WTC11 (cell line): Measurements from ENCODE around the gene TAS2R43. TPM values are rescaled to one million over a fixed set of nuclear protein-coding genes. Genes with fewer than 3 reads are reported as not detected.

ENCODE experiments used
- ATAC-seq: fragments of 200-7000 bp; cut with Tn5 transposase; 2 replicates; pipeline ENCODE4 v1.10.0; 2021; ENCODE audit warnings: mild to moderate bottlenecking, moderate library complexity
- Bru-seq: library from RNA; stranded (reverse); fragments of 400-500 nt; gene quantifications from one replicate; lab custom pipeline; 2021; lab: Mats Ljungman, UMichigan
- CTCF ChIA-PET: fragments of 300-600 bp; sonication (Branson Sonifier 250); formaldehyde crosslinking; loops from one replicate; lab custom pipeline; 2021; ENCODE audit warnings: antibody characterized with exemption; lab: Charles Lee
- POLR2A ChIA-PET: fragments of 350-600 bp; sonication (Branson Sonifier 250); formaldehyde crosslinking; loops from one replicate; lab custom pipeline; 2021; ENCODE audit warnings: antibody characterized with exemption; lab: Charles Lee
- DNase-seq: peaks from one replicate; pipeline ENCODE4 v3.0.0; 2021; ENCODE audit warnings: low spot score
- H3K27ac Mint-ChIP-seq: 2 replicates; pipeline ENCODE4 v1.8.0; 2021; ENCODE audit warnings: mixed read lengths
- H3K27me3 Mint-ChIP-seq: 2 replicates; pipeline ENCODE4 v1.8.0; 2021; ENCODE audit warnings: low read depth, mild to moderate bottlenecking, moderate library complexity, mixed read lengths
- H3K36me3 Mint-ChIP-seq: 2 replicates; pipeline ENCODE4 v1.8.0; 2021; ENCODE audit warnings: mixed read lengths
- H3K4me1 Mint-ChIP-seq: 2 replicates; pipeline ENCODE4 v1.8.0; 2022; ENCODE audit warnings: mixed read lengths
- H3K4me3 Mint-ChIP-seq: 2 replicates; pipeline ENCODE4 v1.8.0; 2021; ENCODE audit warnings: mild to moderate bottlenecking, moderate library complexity, mixed read lengths
- H3K9me3 Mint-ChIP-seq: 2 replicates; pipeline ENCODE4 v1.8.0; 2021; ENCODE audit warnings: mixed read lengths
- CBFB ChIP-seq: sonication (generic); formaldehyde crosslinking; IDR thresholded peaks from 2 replicates; pipeline ENCODE4 v1.8.1; 2022; ENCODE audit warnings: mild to moderate bottlenecking, low read depth, missing genetic modification reagents
- CREM ChIP-seq: sonication (generic); formaldehyde crosslinking; IDR thresholded peaks from 2 replicates; pipeline ENCODE4 v1.8.1; 2022; ENCODE audit warnings: mild to moderate bottlenecking, missing genetic modification reagents, moderate library complexity
- ETV6 ChIP-seq: sonication (generic); formaldehyde crosslinking; IDR thresholded peaks from 2 replicates; pipeline ENCODE4 v1.8.1; 2022; ENCODE audit warnings: mild to moderate bottlenecking, missing genetic modification reagents
- RORB ChIP-seq: fragments of 250-450 bp; sonication (Bioruptor Pico); IDR thresholded peaks from 2 replicates; pipeline ENCODE4 v1.9.0; 2021; ENCODE audit warnings: mild to moderate bottlenecking
- TCF7 ChIP-seq: sonication (generic); formaldehyde crosslinking; IDR thresholded peaks from 2 replicates; pipeline ENCODE4 v1.8.0; 2022; ENCODE audit warnings: mild to moderate bottlenecking, low read depth, missing genetic modification reagents, moderate library complexity
- ZNF138 ChIP-seq: sonication (generic); formaldehyde crosslinking; conservative IDR thresholded peaks from 2 replicates; pipeline ENCODE4 v1.8.1; 2022; ENCODE audit warnings: mild to moderate bottlenecking, moderate library complexity, missing genetic modification reagents
- ZNF396 ChIP-seq: fragments of 250-450 bp; sonication (Bioruptor Pico); IDR thresholded peaks from 2 replicates; pipeline ENCODE4 v1.8.0; 2021; ENCODE audit warnings: mild to moderate bottlenecking, moderate library complexity, borderline replicate concordance
- ZNF416 ChIP-seq: fragments of 250-450 bp; sonication (Bioruptor Pico); IDR thresholded peaks from 2 replicates; pipeline ENCODE4 v1.9.0; 2021; ENCODE audit warnings: mild to moderate bottlenecking, inconsistent platforms
- long read RNA-seq, 3 experiments: library from RNA in 1 of 3; library from capped mRNA in 1 of 3; library from polyadenylated mRNA in 1 of 3; unstranded in 2 of 3; stranded (forward) in 1 of 3; transcript quantifications; one replicate each; pipeline ENCODE4 v2.0.0, GENCODE V29; 2021
- total RNA-seq: library from RNA; stranded (reverse); gene quantifications from 3 replicates; pipeline ENCODE4 v1.2.3, GENCODE V29; 2021
- TF ChIP-seq, protein P1 (sequence below): sonication (generic); formaldehyde crosslinking; IDR thresholded peaks from 2 replicates; pipeline ENCODE4 v1.8.0; 2022; ENCODE audit warnings: mild to moderate bottlenecking, missing genetic modification reagents
- TF ChIP-seq, protein P2 (sequence below): sonication (generic); formaldehyde crosslinking; conservative IDR thresholded peaks from 2 replicates; pipeline ENCODE4 v1.8.1; 2023; ENCODE audit warnings: mild to moderate bottlenecking, low read depth, missing genetic modification reagents, moderate library complexity
- TF ChIP-seq, protein P3 (sequence below): fragments of 250-450 bp; sonication (Bioruptor Pico); IDR thresholded peaks from 2 replicates; pipeline ENCODE4 v1.9.0; 2021; ENCODE audit warnings: mild to moderate bottlenecking
- TF ChIP-seq, protein P4 (sequence below): sonication (generic); formaldehyde crosslinking; IDR thresholded peaks from 2 replicates; pipeline ENCODE4 v1.8.0; 2023; ENCODE audit warnings: missing genetic modification reagents
- TF ChIP-seq, protein P5 (sequence below): fragments of 250-450 bp; sonication (Bioruptor Pico); IDR thresholded peaks from 2 replicates; pipeline ENCODE4 v1.9.0; 2021; ENCODE audit warnings: moderate library complexity, mild to moderate bottlenecking, inconsistent platforms, borderline replicate concordance
- TF ChIP-seq, protein P6 (sequence below): sonication (generic); formaldehyde crosslinking; IDR thresholded peaks from 2 replicates; pipeline ENCODE4 v1.8.1; 2023; ENCODE audit warnings: mild to moderate bottlenecking, missing genetic modification reagents
- TF ChIP-seq, protein P7 (sequence below): sonication (generic); formaldehyde crosslinking; IDR thresholded peaks from 2 replicates; pipeline ENCODE4 v1.8.1; 2023; ENCODE audit warnings: mild to moderate bottlenecking, missing genetic modification reagents
- TF ChIP-seq, protein P8 (sequence below): sonication (generic); formaldehyde crosslinking; IDR thresholded peaks from 2 replicates; pipeline ENCODE4 v1.8.0; 2022; ENCODE audit warnings: missing genetic modification reagents
- TF ChIP-seq, protein P9 (sequence below): sonication (generic); formaldehyde crosslinking; IDR thresholded peaks from 2 replicates; pipeline ENCODE4 v1.8.1; 2022; ENCODE audit warnings: mild to moderate bottlenecking, missing genetic modification reagents, moderate library complexity, borderline replicate concordance
- TF ChIP-seq, protein P10 (sequence below): sonication (generic); formaldehyde crosslinking; IDR thresholded peaks from 2 replicates; pipeline ENCODE4 v1.8.1; 2023; ENCODE audit warnings: mild to moderate bottlenecking, missing genetic modification reagents, borderline replicate concordance

TAS2R43 gene, protein sequence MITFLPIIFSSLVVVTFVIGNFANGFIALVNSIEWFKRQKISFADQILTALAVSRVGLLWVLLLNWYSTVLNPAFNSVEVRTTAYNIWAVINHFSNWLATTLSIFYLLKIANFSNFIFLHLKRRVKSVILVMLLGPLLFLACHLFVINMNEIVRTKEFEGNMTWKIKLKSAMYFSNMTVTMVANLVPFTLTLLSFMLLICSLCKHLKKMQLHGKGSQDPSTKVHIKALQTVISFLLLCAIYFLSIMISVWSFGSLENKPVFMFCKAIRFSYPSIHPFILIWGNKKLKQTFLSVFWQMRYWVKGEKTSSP
- total RNA-seq (0.28 to 0.55 TPM (median 0.53 TPM) in 3 replicates), Bru-seq, nascent RNA (percentile 76 among the genes with signal in this experiment)
- long read RNA-seq, experiment 1, result 0 reads
- long read RNA-seq, experiment 2, result 0 reads
- long read RNA-seq, experiment 3, result 0 reads

DNA sequence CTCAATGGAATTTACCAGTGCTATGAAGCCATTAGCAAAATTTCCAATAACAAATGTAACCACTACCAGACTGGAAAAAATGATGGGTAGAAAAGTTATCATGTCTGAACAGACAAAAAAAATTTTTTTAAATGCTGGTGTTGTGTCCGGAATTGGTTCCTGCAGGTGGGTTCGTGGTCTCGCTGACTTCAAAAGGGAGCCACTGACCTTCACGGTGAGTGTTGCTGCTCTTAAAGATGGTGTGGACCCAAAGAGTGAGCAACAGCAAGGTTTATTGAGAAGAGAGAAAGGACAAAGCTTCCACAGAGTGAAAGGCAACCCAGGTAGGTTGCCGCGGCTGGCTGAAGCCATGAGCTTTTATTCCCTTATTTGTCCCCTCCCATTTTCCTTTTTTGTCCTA, at the start of gene TAS2R43:
Gene TAS2R43, minus strand, starts transcription at position 186 of the 400 bp plus-strand sequence. Its CDS starts 84 bp downstream, at position 102.
- no peaks in the 10 kb centered on the region for H3K4me1 Mint-ChIP-seq
- H3K36me3 Mint-ChIP-seq, result no peaks in the 10 kb centered on the region; the same call in 1 of the 2 replicates
- H3K9me3 Mint-ChIP-seq, result peaks cover 4% of the 10 kb centered on the region; the same call in 1 of the 2 replicates
- CTCF ChIA-PET, result no interaction called here
- DNase-seq (no peak), ATAC-seq (no peak)
- POLR2A ChIA-PET, result no interaction called here
- no peak within 1 kb of the TSS for H3K4me3 Mint-ChIP-seq
- no peaks in the 10 kb centered on the region for H3K27me3 Mint-ChIP-seq
- no peak within 1 kb of the TSS for H3K27ac Mint-ChIP-seq
- no peak for TF ChIP-seq ZNF416 (CRISPR knock-in tag)
- TF ChIP-seq ZNF138 (CRISPR knock-in tag), result no peak
- TF ChIP-seq, protein P1, sequence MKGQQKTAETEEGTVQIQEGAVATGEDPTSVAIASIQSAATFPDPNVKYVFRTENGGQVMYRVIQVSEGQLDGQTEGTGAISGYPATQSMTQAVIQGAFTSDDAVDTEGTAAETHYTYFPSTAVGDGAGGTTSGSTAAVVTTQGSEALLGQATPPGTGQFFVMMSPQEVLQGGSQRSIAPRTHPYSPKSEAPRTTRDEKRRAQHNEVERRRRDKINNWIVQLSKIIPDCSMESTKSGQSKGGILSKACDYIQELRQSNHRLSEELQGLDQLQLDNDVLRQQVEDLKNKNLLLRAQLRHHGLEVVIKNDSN (CRISPR knock-in tag), result no peak
- TF ChIP-seq ETV6 (CRISPR knock-in tag), result no peak
- TF ChIP-seq, protein P2, sequence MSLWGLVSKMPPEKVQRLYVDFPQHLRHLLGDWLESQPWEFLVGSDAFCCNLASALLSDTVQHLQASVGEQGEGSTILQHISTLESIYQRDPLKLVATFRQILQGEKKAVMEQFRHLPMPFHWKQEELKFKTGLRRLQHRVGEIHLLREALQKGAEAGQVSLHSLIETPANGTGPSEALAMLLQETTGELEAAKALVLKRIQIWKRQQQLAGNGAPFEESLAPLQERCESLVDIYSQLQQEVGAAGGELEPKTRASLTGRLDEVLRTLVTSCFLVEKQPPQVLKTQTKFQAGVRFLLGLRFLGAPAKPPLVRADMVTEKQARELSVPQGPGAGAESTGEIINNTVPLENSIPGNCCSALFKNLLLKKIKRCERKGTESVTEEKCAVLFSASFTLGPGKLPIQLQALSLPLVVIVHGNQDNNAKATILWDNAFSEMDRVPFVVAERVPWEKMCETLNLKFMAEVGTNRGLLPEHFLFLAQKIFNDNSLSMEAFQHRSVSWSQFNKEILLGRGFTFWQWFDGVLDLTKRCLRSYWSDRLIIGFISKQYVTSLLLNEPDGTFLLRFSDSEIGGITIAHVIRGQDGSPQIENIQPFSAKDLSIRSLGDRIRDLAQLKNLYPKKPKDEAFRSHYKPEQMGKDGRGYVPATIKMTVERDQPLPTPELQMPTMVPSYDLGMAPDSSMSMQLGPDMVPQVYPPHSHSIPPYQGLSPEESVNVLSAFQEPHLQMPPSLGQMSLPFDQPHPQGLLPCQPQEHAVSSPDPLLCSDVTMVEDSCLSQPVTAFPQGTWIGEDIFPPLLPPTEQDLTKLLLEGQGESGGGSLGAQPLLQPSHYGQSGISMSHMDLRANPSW, result no peak
- TF ChIP-seq, protein P3, sequence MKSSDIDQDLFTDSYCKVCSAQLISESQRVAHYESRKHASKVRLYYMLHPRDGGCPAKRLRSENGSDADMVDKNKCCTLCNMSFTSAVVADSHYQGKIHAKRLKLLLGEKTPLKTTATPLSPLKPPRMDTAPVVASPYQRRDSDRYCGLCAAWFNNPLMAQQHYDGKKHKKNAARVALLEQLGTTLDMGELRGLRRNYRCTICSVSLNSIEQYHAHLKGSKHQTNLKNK (CRISPR knock-in tag), result no peak
- TF ChIP-seq, protein P4, sequence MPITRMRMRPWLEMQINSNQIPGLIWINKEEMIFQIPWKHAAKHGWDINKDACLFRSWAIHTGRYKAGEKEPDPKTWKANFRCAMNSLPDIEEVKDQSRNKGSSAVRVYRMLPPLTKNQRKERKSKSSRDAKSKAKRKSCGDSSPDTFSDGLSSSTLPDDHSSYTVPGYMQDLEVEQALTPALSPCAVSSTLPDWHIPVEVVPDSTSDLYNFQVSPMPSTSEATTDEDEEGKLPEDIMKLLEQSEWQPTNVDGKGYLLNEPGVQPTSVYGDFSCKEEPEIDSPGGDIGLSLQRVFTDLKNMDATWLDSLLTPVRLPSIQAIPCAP (CRISPR knock-in tag), result no peak
- TF ChIP-seq, protein P5, sequence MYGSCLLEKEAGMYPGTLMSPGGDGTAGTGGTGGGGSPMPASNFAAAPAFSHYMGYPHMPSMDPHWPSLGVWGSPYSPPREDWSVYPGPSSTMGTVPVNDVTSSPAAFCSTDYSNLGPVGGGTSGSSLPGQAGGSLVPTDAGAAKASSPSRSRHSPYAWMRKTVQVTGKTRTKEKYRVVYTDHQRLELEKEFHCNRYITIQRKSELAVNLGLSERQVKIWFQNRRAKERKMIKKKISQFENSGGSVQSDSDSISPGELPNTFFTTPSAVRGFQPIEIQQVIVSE (CRISPR knock-in tag), result no peak
- TF ChIP-seq, protein P6, sequence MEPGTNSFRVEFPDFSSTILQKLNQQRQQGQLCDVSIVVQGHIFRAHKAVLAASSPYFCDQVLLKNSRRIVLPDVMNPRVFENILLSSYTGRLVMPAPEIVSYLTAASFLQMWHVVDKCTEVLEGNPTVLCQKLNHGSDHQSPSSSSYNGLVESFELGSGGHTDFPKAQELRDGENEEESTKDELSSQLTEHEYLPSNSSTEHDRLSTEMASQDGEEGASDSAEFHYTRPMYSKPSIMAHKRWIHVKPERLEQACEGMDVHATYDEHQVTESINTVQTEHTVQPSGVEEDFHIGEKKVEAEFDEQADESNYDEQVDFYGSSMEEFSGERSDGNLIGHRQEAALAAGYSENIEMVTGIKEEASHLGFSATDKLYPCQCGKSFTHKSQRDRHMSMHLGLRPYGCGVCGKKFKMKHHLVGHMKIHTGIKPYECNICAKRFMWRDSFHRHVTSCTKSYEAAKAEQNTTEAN (CRISPR knock-in tag), result no peak
- TF ChIP-seq, protein P7, sequence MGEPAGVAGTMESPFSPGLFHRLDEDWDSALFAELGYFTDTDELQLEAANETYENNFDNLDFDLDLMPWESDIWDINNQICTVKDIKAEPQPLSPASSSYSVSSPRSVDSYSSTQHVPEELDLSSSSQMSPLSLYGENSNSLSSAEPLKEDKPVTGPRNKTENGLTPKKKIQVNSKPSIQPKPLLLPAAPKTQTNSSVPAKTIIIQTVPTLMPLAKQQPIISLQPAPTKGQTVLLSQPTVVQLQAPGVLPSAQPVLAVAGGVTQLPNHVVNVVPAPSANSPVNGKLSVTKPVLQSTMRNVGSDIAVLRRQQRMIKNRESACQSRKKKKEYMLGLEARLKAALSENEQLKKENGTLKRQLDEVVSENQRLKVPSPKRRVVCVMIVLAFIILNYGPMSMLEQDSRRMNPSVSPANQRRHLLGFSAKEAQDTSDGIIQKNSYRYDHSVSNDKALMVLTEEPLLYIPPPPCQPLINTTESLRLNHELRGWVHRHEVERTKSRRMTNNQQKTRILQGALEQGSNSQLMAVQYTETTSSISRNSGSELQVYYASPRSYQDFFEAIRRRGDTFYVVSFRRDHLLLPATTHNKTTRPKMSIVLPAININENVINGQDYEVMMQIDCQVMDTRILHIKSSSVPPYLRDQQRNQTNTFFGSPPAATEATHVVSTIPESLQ, result no peak
- TF ChIP-seq CREM (CRISPR knock-in tag), result no peak
- TF ChIP-seq, protein P8, sequence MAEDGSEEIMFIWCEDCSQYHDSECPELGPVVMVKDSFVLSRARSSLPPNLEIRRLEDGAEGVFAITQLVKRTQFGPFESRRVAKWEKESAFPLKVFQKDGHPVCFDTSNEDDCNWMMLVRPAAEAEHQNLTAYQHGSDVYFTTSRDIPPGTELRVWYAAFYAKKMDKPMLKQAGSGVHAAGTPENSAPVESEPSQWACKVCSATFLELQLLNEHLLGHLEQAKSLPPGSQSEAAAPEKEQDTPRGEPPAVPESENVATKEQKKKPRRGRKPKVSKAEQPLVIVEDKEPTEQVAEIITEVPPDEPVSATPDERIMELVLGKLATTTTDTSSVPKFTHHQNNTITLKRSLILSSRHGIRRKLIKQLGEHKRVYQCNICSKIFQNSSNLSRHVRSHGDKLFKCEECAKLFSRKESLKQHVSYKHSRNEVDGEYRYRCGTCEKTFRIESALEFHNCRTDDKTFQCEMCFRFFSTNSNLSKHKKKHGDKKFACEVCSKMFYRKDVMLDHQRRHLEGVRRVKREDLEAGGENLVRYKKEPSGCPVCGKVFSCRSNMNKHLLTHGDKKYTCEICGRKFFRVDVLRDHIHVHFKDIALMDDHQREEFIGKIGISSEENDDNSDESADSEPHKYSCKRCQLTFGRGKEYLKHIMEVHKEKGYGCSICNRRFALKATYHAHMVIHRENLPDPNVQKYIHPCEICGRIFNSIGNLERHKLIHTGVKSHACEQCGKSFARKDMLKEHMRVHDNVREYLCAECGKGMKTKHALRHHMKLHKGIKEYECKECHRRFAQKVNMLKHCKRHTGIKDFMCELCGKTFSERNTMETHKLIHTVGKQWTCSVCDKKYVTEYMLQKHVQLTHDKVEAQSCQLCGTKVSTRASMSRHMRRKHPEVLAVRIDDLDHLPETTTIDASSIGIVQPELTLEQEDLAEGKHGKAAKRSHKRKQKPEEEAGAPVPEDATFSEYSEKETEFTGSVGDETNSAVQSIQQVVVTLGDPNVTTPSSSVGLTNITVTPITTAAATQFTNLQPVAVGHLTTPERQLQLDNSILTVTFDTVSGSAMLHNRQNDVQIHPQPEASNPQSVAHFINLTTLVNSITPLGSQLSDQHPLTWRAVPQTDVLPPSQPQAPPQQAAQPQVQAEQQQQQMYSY, result no peak
- no peak for TF ChIP-seq RORB (CRISPR knock-in tag)
- TF ChIP-seq, protein P9, sequence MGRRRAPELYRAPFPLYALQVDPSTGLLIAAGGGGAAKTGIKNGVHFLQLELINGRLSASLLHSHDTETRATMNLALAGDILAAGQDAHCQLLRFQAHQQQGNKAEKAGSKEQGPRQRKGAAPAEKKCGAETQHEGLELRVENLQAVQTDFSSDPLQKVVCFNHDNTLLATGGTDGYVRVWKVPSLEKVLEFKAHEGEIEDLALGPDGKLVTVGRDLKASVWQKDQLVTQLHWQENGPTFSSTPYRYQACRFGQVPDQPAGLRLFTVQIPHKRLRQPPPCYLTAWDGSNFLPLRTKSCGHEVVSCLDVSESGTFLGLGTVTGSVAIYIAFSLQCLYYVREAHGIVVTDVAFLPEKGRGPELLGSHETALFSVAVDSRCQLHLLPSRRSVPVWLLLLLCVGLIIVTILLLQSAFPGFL, result no peak
- no peak for TF ChIP-seq TCF7 (CRISPR knock-in tag)
- TF ChIP-seq CBFB, result no peak
- no peak for TF ChIP-seq ZNF396
- TF ChIP-seq, protein P10, sequence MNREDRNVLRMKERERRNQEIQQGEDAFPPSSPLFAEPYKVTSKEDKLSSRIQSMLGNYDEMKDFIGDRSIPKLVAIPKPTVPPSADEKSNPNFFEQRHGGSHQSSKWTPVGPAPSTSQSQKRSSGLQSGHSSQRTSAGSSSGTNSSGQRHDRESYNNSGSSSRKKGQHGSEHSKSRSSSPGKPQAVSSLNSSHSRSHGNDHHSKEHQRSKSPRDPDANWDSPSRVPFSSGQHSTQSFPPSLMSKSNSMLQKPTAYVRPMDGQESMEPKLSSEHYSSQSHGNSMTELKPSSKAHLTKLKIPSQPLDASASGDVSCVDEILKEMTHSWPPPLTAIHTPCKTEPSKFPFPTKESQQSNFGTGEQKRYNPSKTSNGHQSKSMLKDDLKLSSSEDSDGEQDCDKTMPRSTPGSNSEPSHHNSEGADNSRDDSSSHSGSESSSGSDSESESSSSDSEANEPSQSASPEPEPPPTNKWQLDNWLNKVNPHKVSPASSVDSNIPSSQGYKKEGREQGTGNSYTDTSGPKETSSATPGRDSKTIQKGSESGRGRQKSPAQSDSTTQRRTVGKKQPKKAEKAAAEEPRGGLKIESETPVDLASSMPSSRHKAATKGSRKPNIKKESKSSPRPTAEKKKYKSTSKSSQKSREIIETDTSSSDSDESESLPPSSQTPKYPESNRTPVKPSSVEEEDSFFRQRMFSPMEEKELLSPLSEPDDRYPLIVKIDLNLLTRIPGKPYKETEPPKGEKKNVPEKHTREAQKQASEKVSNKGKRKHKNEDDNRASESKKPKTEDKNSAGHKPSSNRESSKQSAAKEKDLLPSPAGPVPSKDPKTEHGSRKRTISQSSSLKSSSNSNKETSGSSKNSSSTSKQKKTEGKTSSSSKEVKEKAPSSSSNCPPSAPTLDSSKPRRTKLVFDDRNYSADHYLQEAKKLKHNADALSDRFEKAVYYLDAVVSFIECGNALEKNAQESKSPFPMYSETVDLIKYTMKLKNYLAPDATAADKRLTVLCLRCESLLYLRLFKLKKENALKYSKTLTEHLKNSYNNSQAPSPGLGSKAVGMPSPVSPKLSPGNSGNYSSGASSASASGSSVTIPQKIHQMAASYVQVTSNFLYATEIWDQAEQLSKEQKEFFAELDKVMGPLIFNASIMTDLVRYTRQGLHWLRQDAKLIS (CRISPR knock-in tag), result no peak
